MM.1S (cell line): ENCODE results near the gene CDKL1.

Experiments used
- DNase-seq: peaks from one replicate; pipeline ENCODE4 v3.0.0-alpha.2; 2015
- H2AFZ ChIP-seq: fragments of 300-600 bp; sonication (generic); 2 replicates; pipeline ENCODE4 v1.6.0; 2016; ENCODE audit warnings: antibody characterized with exemption, low read length
- H3F3A ChIP-seq: fragments of 300-600 bp; sonication (generic); 2 replicates; pipeline ENCODE4 v1.6.1; 2016; ENCODE audit warnings: mild to moderate bottlenecking, antibody characterized with exemption, low read length, moderate library complexity, mixed read lengths; ENCODE audit not compliant: insufficient read depth
- H3K27ac ChIP-seq: fragments of 300-600 bp; sonication (generic); 2 replicates; pipeline ENCODE4 v1.5.1; 2016; ENCODE audit warnings: mild to moderate bottlenecking, low read length
- H3K27me3 ChIP-seq: fragments of 300-600 bp; sonication (generic); replicated peaks from 2 replicates; pipeline ENCODE4 v1.6.0; 2016; ENCODE audit warnings: low read length; ENCODE audit not compliant: insufficient read depth
- H3K36me3 ChIP-seq: fragments of 300-600 bp; sonication (generic); replicated peaks from 2 replicates; pipeline ENCODE4 v1.6.1; 2016; ENCODE audit warnings: mild to moderate bottlenecking, low read length, mixed read lengths; ENCODE audit not compliant: insufficient read depth
- H3K4me1 ChIP-seq: fragments of 300-600 bp; sonication (generic); 2 replicates; pipeline ENCODE4 v1.6.1; 2016; ENCODE audit warnings: low read length, mixed read lengths
- H3K4me2 ChIP-seq: fragments of 300-600 bp; sonication (generic); 2 replicates; pipeline ENCODE4 v1.6.0; 2016; ENCODE audit warnings: low read depth, low read length
- H3K4me3 ChIP-seq: fragments of 300-600 bp; sonication (generic); 2 replicates; pipeline ENCODE4 v1.5.1; 2016; ENCODE audit warnings: low read length, mixed read lengths
- H3K79me2 ChIP-seq: fragments of 300-600 bp; sonication (generic); 2 replicates; pipeline ENCODE4 v1.6.1; 2016; ENCODE audit warnings: mixed run types, low read length, mixed read lengths
- H3K9ac ChIP-seq: fragments of 300-600 bp; sonication (generic); 2 replicates; pipeline ENCODE4 v1.6.1; 2016; ENCODE audit warnings: low read length, mixed read lengths
- H3K9me2 ChIP-seq: fragments of 300-600 bp; sonication (generic); replicated peaks from 2 replicates; pipeline ENCODE4 v1.6.1; 2016; ENCODE audit warnings: mild to moderate bottlenecking, low read length, mixed read lengths; ENCODE audit not compliant: insufficient read depth
- H3K9me3 ChIP-seq: fragments of 300-600 bp; sonication (generic); replicated peaks from 2 replicates; pipeline ENCODE4 v1.6.1; 2016; ENCODE audit warnings: mild to moderate bottlenecking, low read length, mixed read lengths; ENCODE audit not compliant: insufficient read depth
- H4K20me1 ChIP-seq: fragments of 300-600 bp; sonication (generic); 2 replicates; pipeline ENCODE4 v1.6.1; 2016; ENCODE audit warnings: mild to moderate bottlenecking, low read length, moderate library complexity, mixed read lengths; ENCODE audit not compliant: insufficient read depth
- EZH2 ChIP-seq: fragments of 300-600 bp; sonication (generic); optimal IDR thresholded peaks from 2 replicates; pipeline ENCODE3; 2017; ENCODE audit warnings: low read depth, mild to moderate bottlenecking, antibody characterized with exemption, low read length, mixed read lengths
- EZH2phosphoT487 ChIP-seq: fragments of 300-600 bp; sonication (generic); IDR thresholded peaks from 2 replicates; pipeline ENCODE4 v1.6.1; 2018; ENCODE audit warnings: antibody characterized with exemption, low read length
- TF ChIP-seq, protein P1 (sequence below): fragments of 300-600 bp; sonication (generic); IDR thresholded peaks from 2 replicates; pipeline ENCODE4 v1.5.1; 2016; ENCODE audit warnings: antibody characterized with exemption, low read length, mixed read lengths

CDKL1 gene

DNA sequence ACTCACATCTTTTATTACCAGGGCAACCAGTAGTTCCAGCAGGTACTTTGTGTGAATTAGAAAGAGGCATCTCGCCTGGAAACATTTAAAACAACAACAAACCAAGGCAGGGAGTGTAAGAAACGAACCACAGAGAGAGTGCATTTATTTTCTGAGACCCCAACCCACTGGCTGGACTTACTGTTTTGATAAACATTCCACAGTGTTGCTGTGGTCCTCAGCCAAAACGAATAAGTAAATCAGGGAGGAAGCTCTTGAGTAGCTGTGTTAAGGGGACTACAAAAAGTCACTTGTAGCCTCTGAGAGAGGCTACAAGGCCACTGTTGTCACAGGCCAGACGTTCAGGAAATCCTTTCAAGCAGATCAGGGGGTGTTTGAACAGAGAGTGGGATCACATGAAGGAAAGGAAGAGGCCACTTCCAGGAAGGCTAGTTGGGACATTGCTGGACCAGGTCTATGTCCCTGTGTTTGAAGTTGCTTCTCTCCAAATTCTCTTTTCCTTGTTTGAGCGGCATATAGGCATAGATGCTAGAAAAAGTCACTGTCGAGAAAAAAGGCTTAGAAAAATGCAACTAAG lies 50.7 kb downstream of the CDKL1 start:
- Histone ChIP-seq H3K9ac (no peak overlapping the region), H2AFZ (no peak overlapping the region), H3K36me3 (no peaks in the 10 kb centered on the region), H3K4me3 (no peak overlapping the region), H3F3A (no peaks in the 10 kb centered on the region), H3K4me1 (no peaks in the 10 kb centered on the region), H3K79me2 (no peaks in the 10 kb centered on the region), H4K20me1 (no peaks in the 10 kb centered on the region), H3K27ac (no peak overlapping the region), H3K9me2 (no peaks in the 10 kb centered on the region), H3K9me3 (no peaks in the 10 kb centered on the region), H3K27me3 (no peaks in the 10 kb centered on the region), H3K4me2 (no peak overlapping the region)
- no peak for TF ChIP-seq EZH2phosphoT487
- DNase-seq: no peak

DNA sequence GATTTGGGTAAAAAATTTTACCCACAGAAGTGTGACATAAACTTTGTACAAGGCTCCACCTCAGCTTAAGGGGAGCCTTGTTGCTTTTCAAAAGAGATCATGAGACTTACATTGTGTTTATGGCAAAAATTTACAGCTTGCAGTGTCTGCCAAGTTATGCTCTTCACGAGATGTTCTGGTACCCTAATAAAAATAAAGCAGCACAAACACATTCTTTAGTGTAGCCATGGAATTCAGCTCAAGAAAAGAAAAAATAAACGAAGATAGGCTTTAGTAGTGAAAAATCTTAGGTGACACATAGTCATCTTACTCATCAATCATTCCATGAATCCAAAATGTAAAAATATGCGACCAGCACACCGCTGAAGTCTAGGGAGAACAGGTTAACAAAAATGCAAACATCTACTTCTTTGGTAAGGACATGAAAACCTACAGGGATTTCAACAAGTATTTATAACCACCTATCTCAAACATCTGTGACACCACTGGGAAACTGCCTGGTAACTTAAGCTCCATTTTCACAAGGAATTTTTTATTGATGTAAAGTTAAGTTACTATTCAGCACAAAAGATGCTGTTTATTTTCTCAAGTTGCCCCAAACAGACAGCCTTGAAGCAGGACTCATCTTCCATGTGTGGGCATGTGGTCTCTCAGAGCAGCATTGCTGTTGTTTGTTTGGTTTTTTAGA lies 51.7 kb downstream of the CDKL1 start:
- no peak for DNase-seq
- Histone ChIP-seq H3K27me3 (no peaks in the 10 kb centered on the region), H3F3A (no peaks in the 10 kb centered on the region), H4K20me1 (no peaks in the 10 kb centered on the region), H3K4me1 (no peaks in the 10 kb centered on the region), H3K9me2 (no peaks in the 10 kb centered on the region), H3K4me3 (no peak overlapping the region), H3K27ac (no peak overlapping the region), H3K4me2 (no peak overlapping the region), H3K9me3 (no peaks in the 10 kb centered on the region), H3K36me3 (no peaks in the 10 kb centered on the region), H3K9ac (no peak overlapping the region), H3K79me2 (no peaks in the 10 kb centered on the region), H2AFZ (no peak overlapping the region)
- no peak for TF ChIP-seq EZH2
- TF ChIP-seq, protein P1, sequence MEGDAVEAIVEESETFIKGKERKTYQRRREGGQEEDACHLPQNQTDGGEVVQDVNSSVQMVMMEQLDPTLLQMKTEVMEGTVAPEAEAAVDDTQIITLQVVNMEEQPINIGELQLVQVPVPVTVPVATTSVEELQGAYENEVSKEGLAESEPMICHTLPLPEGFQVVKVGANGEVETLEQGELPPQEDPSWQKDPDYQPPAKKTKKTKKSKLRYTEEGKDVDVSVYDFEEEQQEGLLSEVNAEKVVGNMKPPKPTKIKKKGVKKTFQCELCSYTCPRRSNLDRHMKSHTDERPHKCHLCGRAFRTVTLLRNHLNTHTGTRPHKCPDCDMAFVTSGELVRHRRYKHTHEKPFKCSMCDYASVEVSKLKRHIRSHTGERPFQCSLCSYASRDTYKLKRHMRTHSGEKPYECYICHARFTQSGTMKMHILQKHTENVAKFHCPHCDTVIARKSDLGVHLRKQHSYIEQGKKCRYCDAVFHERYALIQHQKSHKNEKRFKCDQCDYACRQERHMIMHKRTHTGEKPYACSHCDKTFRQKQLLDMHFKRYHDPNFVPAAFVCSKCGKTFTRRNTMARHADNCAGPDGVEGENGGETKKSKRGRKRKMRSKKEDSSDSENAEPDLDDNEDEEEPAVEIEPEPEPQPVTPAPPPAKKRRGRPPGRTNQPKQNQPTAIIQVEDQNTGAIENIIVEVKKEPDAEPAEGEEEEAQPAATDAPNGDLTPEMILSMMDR: no peak
- TF ChIP-seq EZH2phosphoT487: no peak

DNA sequence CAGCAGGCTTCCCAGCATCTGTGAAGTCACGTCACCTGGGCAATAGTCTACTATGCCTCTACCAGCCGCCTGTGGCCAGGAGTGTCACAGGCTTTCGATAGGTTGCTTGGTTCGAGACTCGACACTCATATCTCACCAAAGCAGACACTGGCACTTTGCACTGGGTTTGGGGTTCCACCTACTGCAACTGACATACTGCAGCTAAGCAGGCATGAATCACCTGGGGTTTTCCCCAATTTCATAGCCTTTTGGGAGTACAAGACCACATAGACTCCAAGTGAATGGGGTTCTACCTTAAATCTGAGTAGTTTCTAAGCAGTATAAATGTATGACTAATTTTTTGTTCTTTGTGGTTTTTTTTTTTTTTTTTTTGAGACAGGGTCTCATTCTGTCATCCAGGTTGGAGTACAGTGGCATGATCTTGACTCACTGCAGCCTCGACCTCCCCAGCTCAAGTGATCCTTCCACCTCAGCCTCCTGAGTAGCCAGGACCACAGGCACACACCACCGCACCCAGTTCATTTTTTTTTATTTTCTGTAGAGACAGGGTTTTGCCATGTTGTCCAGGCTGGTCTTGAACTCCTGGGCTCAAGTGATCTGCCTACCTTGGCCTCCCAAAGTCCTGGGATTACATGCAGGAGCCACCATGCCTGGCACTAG lies 52.4 kb downstream of the CDKL1 start:
- Histone ChIP-seq H3K27ac (no peak overlapping the region), H3K27me3 (no peaks in the 10 kb centered on the region), H3K9me3 (no peaks in the 10 kb centered on the region), H3K36me3 (no peaks in the 10 kb centered on the region), H2AFZ (no peak overlapping the region), H3K4me1 (no peaks in the 10 kb centered on the region), H3F3A (no peaks in the 10 kb centered on the region), H3K79me2 (no peaks in the 10 kb centered on the region), H3K4me2 (no peak overlapping the region), H3K9me2 (no peaks in the 10 kb centered on the region), H3K9ac (no peak overlapping the region), H3K4me3 (no peak overlapping the region), H4K20me1 (no peaks in the 10 kb centered on the region)
- TF ChIP-seq, protein P1: no peak
- TF ChIP-seq EZH2 (no peak), EZH2phosphoT487 (no peak)
- no peak for DNase-seq

DNA sequence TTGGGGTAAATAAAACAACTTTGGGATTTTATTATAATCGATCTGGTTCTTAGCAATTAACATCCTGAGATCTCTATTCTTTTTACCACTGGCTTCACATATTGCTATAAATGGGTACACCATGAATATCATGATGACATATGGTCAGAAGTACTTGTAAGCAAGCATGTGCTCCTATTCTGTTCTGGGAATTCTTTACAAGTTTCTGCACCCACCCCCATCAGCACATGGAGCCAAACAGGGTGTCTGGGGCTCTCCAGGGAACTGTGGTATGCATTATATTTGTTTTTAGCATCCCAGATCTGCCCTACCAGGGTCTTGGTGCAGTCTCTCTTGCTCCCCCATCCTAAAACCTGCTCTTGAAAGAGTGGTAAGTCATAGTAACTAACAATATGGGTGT lies 53.2 kb downstream of the CDKL1 start:
- no peaks in the 10 kb centered on the region for H3K27me3 ChIP-seq
- H3K79me2 ChIP-seq: no peaks in the 10 kb centered on the region
- H4K20me1 ChIP-seq: no peaks in the 10 kb centered on the region
- H2AFZ ChIP-seq: no peak overlapping the region
- H3K9me3 ChIP-seq: no peaks in the 10 kb centered on the region
- H3K9me2 ChIP-seq: no peaks in the 10 kb centered on the region
- no peak for DNase-seq
- H3K9ac ChIP-seq: no peak overlapping the region
- H3K4me3 ChIP-seq: no peak overlapping the region
- H3K4me2 ChIP-seq: no peak overlapping the region
- no peaks in the 10 kb centered on the region for H3K36me3 ChIP-seq
- no peak for TF ChIP-seq EZH2phosphoT487
- TF ChIP-seq EZH2: no peak
- TF ChIP-seq, protein P1: no peak
- H3F3A ChIP-seq: no peaks in the 10 kb centered on the region
- no peak overlapping the region for H3K27ac ChIP-seq
- no peaks in the 10 kb centered on the region for H3K4me1 ChIP-seq
